ENCODE measurements around the gene GPS2.
A peak's percentile ranks its signal among the peaks of the same experiment; 100 is the strongest.

The GPS2 gene

GRCh38 chr17:7361906-7362305, 46.7 kb upstream of the GPS2 start:
- ChIA-PET CTCF (interaction anchor here (0.8 to 2.0 kb wide), 4 partner anchors 9 to 199 kb away, joined by 3 to 11 read pairs (median 4); no protein-coding TSS in a partner anchor), POLR2A (interaction anchor here (0.6 to 1.0 kb wide), 3 partner anchors 10 to 199 kb away, joined by 3 to 4 read pairs (median 4); no protein-coding TSS in a partner anchor)
- no peak overlapping the region for H3K4me3 ChIP-seq (ENCODE audit: low read depth, low read length)

GRCh38 chr17:7357381-7357780, 42.2 kb upstream of the GPS2 start:
- Histone ChIP-seq H3K4me1 (ENCODE audit: control insufficient read depth, insufficient read depth, low read length) (peaks cover under 1% of the 10 kb centered on the region; the same call in 1 of the 2 replicates), H3K27ac (ENCODE audit: extremely low read depth, low read depth, low read length) (no peak overlapping the region), H3K9me3 (ENCODE audit: control insufficient read depth, insufficient read depth, low read depth, low read length) (no peaks in the 10 kb centered on the region), H3K36me3 (ENCODE audit: control insufficient read depth in 2 of 2, insufficient read depth in 1 of 2, low read length in 2 of 2) (no peaks in the 10 kb centered on the region), H3K4me3 (ENCODE audit: low read depth, low read length) (no peak overlapping the region)
- ChIA-PET CTCF (interaction anchor here (1.7 to 4.3 kb wide), 8 partner anchors 9 to 202 kb away, joined by 3 to 87 read pairs (median 17); partner anchors contain the start of genes SENP3, TMEM102, TMEM256 and TNFSF13), POLR2A (interaction anchor here (0.6 to 3.4 kb wide), 2 partner anchors 47 to 313 kb away, joined by 4 to 29 read pairs; partner anchors contain the start of gene TMEM256)
- no peak for TF ChIP-seq ZNF354C (tag by site-specific recombination; IDR thresholded peaks at IDR 0.05; ENCODE audit: borderline replicate concordance, low read depth)
- TF ChIP-seq ZEB2 (tag by site-specific recombination; IDR thresholded peaks at IDR 0.05): no peak
- TF ChIP-seq KLF7 (tag by site-specific recombination; IDR thresholded peaks at IDR 0.05; ENCODE audit: borderline replicate concordance): no peak
- TF ChIP-seq ZNF114 (tag by site-specific recombination; IDR thresholded peaks at IDR 0.05): no peak
- TF ChIP-seq ZNF571 (tag by site-specific recombination; IDR thresholded peaks at IDR 0.05): no peak
- peak; percentile 39; the same call in 1 of the 2 replicates for TF ChIP-seq ZNF366 (tag by site-specific recombination; conservative IDR thresholded peaks at IDR 0.05)
- no peak for TF ChIP-seq SCRT2 (tag by site-specific recombination; IDR thresholded peaks at IDR 0.05)
- no peak for TF ChIP-seq ZNF211 (tag by site-specific recombination; IDR thresholded peaks at IDR 0.05; ENCODE audit: low read depth)
- peak; percentile 90 for TF ChIP-seq ZNF513 (tag by site-specific recombination; IDR thresholded peaks at IDR 0.05)
- no peak for TF ChIP-seq ZNF544 (tag by site-specific recombination; IDR thresholded peaks at IDR 0.05)

More at GRCh38 chr17:7361906-7362305, 46.7 kb upstream of the GPS2 start:
- Histone ChIP-seq H3K36me3 (ENCODE audit: control insufficient read depth in 2 of 2, insufficient read depth in 1 of 2, low read length in 2 of 2) (no peaks in the 10 kb centered on the region), H3K4me1 (ENCODE audit: control insufficient read depth, insufficient read depth, low read length) (no peaks in the 10 kb centered on the region), H3K27ac (ENCODE audit: extremely low read depth, low read depth, low read length) (no peak overlapping the region), H3K9me3 (ENCODE audit: control insufficient read depth, insufficient read depth, low read depth, low read length) (no peaks in the 10 kb centered on the region)
- no peak for TF ChIP-seq ZNF639 (tag by site-specific recombination; IDR thresholded peaks at IDR 0.05)
- peak; percentile 80 for TF ChIP-seq PRDM10 (tag by site-specific recombination; IDR thresholded peaks at IDR 0.05)
- TF ChIP-seq ZNF311 (tag by site-specific recombination; IDR thresholded peaks at IDR 0.05; ENCODE audit: borderline replicate concordance): no peak
- no peak for TF ChIP-seq ZBTB44 (tag by site-specific recombination; IDR thresholded peaks at IDR 0.05)
- TF ChIP-seq ZBTB7A (tag by site-specific recombination; IDR thresholded peaks at IDR 0.05; ENCODE audit: low read depth): no peak
- TF ChIP-seq ZNF350 (tag by site-specific recombination; IDR thresholded peaks at IDR 0.05): no peak
- TF ChIP-seq BCL11A (tag by site-specific recombination; IDR thresholded peaks at IDR 0.05; ENCODE audit: low read depth): no peak
- peak; percentile 14; the same call in 1 of the 2 replicates for TF ChIP-seq GLIS1 (tag by site-specific recombination; IDR thresholded peaks at IDR 0.05)
- TF ChIP-seq ZSCAN4 (tag by site-specific recombination; IDR thresholded peaks at IDR 0.05): no peak
- TF ChIP-seq ZNF514 (tag by site-specific recombination; IDR thresholded peaks at IDR 0.05): no peak

Measured in HEK293 (cell line).